Suppressor macrophage treated with lipopolysaccharide for 4 hours (primary cell): ENCODE measurements around the gene ARG2.

Source experiments
- DNase-seq: peaks from one replicate; pipeline ENCODE4 v3.0.0-alpha.2; 2020

Gene ARG2

GRCh38 chr14:67641902-67642749 lies 22.4 kb downstream of the ARG2 start:
- no peak for DNase-seq

GRCh38 chr14:67643713-67644112 lies 24.0 kb downstream of the ARG2 start:
- no peak for DNase-seq

DNA sequence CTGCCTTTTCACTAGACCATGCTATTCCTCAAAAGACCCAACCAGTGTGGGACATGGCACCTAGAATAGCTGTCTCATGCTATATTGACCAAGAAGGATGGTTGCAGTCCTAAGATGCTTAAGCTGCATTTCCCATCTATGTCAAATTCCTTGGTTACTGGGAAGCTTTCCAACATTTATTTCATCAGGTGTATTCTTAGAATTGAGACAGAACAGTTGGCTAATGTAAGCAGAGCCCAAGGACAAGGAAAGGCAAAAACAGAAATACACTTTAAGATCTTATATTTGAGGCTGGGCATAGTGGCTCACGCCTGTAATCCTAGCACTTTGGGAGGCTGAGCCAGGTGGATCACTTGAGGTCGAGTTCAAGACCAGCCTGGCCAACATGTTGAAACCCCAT lies 24.7 kb downstream of the ARG2 start:
- no peak for DNase-seq

DNA sequence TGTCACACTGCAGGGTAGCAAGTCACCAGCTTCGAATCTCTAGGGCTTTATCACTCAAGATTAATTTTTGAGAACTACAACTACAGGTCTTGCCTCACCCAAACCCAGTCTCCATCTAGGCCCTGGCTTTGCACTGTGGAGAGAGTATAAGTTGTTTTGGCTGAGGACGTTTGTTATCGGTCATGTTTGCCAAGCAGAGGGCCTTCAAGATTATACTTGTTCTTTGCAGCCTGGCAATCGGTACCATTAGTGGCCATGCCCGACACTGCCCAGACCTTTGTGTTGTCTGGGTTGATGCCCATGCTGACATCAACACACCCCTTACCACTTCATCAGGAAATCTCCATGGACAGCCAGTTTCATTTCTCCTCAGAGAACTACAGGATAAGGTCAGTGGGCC lies 25.7 kb downstream of the ARG2 start:
- no peak for DNase-seq

GRCh38 chr14:67646131-67646530 lies 26.4 kb downstream of the ARG2 start:
- DNase-seq = no peak

- no peak for DNase-seq
These were observed 30.4 kb downstream of the ARG2 start for GRCh38 chr14:67650151-67650550.

DNA sequence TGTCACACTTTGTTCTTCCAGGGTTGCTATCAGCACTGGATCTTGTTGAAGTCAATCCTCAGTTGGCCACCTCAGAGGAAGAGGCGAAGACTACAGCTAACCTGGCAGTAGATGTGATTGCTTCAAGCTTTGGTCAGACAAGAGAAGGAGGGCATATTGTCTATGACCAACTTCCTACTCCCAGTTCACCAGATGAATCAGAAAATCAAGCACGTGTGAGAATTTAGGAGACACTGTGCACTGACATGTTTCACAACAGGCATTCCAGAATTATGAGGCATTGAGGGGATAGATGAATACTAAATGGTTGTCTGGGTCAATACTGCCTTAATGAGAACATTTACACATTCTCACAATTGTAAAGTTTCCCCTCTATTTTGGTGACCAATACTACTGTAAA lies 31.0 kb downstream of the ARG2 start:
- no peak for DNase-seq

DNA sequence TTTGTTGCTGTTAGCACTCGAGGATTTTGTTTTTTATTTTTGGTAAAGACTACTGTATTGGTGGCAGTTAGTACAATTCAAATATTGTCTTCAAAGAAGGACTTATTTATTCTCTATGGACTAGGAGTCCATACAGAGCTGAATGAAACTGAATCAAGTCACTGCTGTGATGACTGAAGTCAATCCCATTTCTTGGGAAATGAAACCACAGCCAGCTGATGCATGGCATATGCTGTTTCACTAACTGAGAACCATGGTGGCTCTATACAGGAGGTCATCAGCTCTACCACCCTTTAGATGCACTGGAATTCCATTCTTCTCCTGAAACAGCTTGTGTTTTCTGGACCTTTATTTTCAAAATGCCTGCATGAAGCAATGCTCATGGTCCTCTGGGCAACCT lies 32.5 kb downstream of the ARG2 start:
- peak; percentile 28 for DNase-seq

- DNase-seq = no peak
These were observed 34.0 kb downstream of the ARG2 start for GRCh38 chr14:67653651-67654280.

GRCh38 chr14:67663633-67664032 lies 43.9 kb downstream of the ARG2 start:
- DNase-seq = no peak

DNA sequence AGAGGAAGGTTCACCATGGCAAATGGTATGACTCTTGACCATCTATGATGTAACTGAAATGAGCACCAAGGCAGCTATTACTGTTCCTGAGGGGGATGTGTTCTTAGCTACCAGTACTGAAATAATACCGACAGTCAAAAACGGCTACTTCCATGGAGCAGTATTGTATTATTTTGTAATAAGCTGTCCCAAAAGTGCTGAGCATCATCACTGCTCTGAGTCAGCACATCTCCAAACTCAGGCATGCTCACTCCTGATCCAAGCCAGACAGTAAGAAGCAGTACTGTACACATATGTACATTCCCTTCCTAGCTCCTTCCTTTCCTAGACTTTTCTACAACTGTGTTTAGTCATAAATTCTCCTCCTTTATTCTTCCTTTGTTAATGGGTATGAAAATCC lies 46.1 kb downstream of the ARG2 start:
- DNase-seq = peak; percentile 45

DNA sequence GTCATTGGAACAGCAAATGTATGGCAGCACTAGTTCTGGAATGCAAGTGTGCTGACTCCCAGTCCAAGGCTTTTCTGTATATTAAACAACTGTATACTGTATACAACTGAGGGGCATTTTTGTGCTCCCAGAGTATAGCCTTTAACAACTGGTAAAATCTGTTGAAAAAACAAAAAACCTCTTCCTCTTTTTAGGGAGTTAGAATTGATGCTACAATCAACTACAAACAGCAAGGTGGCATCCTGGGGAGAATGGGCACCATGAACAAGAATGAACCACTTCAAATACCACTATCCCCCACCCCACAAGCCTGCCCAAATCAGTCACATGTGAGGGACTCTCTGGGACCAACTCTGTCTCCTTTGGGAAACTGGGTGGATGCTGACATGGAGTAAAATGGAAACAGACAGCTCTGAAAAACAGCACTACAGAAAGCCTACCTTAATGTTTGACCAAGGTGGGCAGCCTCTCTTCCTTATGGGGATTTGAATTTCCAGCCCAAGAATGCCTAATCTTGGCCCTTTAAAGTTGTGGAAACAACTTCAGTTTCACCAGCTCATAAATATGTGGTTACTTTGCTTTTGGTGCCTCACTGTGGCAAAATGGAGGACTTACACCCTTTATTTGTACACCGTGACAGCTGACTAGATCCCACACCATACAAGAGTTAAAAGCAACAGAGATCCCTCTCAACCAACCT lies 47.2 kb downstream of the ARG2 start:
- DNase-seq = peak; percentile 71

GRCh38 chr14:67668559-67668958 lies 48.8 kb downstream of the ARG2 start:
- DNase-seq = no peak

GRCh38 chr14:67673451-67673850 lies 53.7 kb downstream of the ARG2 start:
- no peak for DNase-seq

DNA sequence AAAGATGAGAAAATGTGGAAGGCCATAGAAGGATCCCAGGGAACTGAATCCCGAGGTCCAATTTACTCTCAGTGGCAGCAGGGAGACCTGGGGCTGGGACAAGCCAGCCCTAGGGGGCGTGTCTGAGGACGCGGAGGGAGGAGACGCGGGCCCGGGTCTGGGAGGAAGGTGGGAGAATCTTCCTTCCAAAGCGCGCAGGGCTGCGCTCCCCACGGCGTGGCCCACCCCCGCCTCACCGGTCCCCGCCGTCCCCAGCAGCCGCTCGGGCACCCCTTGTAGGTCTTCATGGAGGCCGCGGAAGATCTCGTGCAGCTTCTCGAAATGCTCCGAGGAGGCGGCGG lies 54.4 kb downstream of the ARG2 start:
- DNase-seq = peak; percentile 71

- peak; percentile 83 for DNase-seq
These were observed 54.9 kb downstream of the ARG2 start, which contains the start of gene VTI1B for GRCh38 chr14:67674480-67675218. TSS of gene VTI1B (minus strand) at chr14:67674632. CDS start at chr14:67674489, 143 bp downstream.

- no peak for DNase-seq
These were observed 55.5 kb downstream of the ARG2 start for GRCh38 chr14:67675219-67675582.

- DNase-seq = no peak
These were observed 59.3 kb downstream of the ARG2 start for GRCh38 chr14:67679006-67679405.

DNA sequence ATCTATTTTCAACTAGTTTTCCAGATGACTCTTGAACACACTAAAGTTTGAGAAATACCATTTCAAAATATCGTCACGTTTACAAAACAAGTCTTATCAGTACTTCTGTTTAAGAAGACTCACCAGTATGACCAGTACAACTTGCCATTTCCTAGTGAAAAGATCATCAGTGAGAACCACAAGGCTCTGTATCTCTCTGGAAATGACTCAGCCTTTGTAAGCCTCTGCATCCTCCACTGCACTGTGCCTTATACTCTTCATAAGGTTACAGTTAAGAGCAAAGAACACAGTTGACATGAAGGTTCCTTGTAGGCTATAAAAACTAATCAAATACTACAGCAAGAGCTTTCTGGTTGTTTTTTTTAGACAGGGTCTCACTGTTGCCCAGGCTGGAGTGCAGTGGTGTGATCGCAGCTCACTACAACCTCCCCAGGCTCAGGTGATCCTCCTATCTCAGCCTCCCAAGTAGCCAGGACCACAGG lies 60.4 kb downstream of the ARG2 start:
- peak; percentile 84 for DNase-seq

DNA sequence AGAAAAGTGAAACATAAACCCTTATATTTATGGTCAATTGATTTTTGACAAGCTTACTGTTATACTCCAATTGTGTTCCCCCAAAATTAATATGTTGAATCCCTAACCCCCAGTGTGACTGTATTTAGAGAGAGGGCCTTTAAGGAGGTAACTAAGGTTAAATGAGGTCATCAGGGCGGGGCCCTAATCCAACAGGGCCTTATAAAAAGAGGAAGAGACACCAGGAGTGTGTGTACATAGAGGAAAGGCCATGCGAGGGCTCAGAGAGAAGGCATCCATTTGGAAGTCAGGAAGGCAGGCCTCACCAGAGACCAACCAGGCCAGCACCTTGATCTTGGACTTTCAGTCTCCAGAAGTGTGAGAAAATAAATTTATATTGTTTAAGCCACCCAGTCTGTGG lies 61.2 kb downstream of the ARG2 start:
- DNase-seq = peak; percentile 90

- DNase-seq = no peak
These were observed 64.1 kb downstream of the ARG2 start for GRCh38 chr14:67683842-67684241.

DNA sequence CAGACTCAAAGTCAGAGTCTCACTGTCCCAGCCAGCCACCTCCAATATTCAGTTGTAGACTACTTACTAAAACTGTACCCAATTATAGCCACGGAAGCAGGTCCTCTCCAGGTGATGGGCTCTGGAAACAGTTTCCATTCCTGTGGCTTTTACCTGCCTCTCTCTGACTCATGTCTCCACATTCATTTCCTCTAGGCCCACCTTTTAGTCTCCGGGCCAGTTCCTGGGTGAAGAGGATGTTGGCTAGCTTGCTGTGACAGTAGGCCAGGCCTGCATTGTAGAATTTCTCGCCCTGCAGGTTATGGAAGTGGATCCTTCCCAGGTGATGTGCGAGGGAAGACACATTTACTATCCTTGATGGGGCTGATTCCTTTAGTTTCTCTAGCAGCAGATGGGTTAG lies 70.3 kb downstream of the ARG2 start:
- no peak for DNase-seq

GRCh38 chr14:67694791-67695393 lies 75.2 kb downstream of the ARG2 start:
- peak; percentile 88 for DNase-seq
